ENCODE results near the gene HOXA7. TPM values are rescaled to one million over a fixed set of nuclear protein-coding genes. Genes with fewer than 3 reads are reported as not detected.

HOXA7 gene
- polyA plus RNA-seq, 1 donor from 2014 or later: 1.0 TPM

DNA sequence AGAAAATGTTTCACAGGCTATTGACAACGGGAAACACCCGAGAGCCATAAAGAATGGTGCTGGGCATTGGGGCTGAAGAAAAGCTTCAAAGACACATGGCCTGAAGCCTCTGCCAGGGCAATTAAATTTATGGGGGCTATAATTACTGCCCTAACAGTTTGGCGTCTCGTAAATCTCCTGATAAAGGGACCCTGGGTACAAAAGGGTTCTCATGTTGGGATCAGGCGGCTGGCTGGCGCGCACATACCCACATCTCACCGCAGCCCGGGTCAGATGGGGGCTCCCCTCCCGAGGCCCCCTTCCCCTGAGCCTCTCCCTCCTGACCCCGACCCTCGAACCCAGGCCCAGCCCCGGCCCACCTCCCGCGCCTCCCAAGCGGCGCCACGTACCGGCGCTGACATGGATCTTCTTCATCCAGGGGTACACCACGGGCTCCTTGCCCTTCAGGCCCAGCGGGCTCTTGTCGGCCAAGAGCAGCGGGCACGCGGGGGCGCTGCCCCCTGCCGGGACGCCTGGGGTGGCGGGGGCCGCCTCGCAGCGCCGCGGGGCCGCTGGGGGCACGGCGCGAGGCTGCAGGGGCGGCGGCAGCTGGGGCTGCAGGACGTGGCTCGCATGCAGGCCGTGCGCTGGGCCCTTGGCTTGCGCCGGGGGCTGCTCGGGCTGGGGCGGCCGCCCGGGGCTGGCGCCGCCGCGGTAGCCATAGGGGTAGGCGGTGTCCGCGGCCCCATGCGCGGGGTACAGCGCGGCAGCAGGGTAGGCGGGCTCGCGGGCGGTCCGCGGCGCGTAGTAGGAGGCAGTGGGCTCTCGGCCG, 26.5 kb downstream of the HOXA7 start:
- Mint-ChIP-seq H3K27me3 (peaks cover 24% of the 10 kb centered on the region), H3K9me3 (no peaks in the 10 kb centered on the region), H3K36me3 (no peaks in the 10 kb centered on the region), H3K27ac (peak overlapping the region in 1 of 3 donors; percentile 56), H3K4me3 (peak overlapping the region; percentile 24 to 45 (median 38)), H3K4me1 (peaks cover 1 to 4% (median 2%) of the 10 kb centered on the region in 3 donors)

DNA sequence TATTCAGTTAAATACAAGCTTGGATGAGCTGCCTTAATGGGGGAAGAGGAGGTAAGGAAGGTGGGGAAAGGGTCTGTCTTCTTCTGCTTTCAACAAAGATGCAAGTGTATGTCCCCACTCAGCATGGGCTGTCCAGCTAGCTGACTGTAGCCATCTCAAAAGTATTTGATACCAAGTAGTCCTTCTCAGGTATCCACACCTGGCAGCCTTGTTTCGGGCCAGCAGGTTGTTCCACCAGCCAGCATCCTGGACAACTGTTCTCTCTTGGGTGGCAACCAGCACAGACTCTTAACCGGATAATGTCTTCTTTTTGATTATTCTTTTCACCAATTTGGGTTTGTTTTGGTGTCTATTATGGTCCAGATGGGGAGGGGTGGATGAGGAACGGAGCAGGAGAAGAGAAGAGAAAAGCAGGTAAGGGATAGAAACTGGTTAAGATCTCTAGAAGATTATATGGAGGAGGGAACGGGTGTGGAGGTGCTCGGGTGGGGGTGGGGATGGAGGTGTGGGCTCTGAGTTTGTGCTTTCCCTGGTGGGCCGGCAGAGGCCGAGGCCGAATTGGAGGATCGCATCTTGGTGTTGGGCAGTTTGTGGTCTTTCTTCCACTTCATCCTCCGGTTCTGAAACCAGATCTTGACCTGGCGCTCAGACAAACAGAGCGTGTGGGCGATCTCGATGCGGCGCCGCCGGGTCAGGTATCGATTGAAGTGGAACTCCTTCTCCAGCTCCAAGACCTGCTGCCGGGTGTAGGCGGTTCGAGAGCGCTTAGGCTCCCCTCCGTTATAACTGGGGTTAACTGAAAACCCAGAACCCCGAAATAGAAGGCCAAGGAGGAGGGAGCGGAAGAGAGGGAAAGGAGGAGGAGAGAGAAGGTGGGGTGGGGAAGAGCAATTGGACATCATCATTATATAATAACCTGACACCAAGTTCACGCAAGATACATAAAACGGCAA, 27.4 kb downstream of the HOXA7 start:
- H3K4me1 Mint-ChIP-seq: peaks cover 0 to 4% (median 2%) of the 10 kb centered on the region in 3 donors
- H3K9me3 Mint-ChIP-seq: no peaks in the 10 kb centered on the region
- H3K36me3 Mint-ChIP-seq: no peaks in the 10 kb centered on the region
- peak overlapping the region in 1 of 3 donors; percentile 56 for H3K27ac Mint-ChIP-seq
- peak overlapping the region in 3 of 4 donors; percentile 35 to 72 (median 45) for H3K4me3 Mint-ChIP-seq
- peaks cover 23% of the 10 kb centered on the region for H3K27me3 Mint-ChIP-seq

DNA sequence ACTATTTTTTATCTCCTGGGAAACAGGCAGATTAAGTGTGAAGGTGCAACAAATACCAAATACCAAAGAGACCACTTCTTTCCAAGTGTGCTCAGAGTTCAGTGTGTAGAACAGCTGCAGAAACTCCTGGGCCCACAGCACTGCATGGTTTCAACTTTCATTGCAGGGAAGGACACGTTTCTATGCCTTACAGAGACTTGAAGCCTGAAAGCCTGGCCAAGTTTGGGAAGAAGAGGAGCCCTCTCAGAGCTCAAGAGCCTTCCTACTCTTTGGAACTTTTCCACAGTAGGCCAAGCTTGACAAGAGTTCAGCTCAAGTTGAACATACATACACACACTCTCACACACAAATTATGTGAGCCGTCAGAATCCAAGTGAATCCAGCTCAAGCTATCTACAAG, 28.4 kb downstream of the HOXA7 start:
- Mint-ChIP-seq H3K27ac (peak overlapping the region in 1 of 3 donors; percentile 6), H3K27me3 (peaks cover 19% of the 10 kb centered on the region), H3K4me1 (peaks cover 0 to 4% (median 2%) of the 10 kb centered on the region in 3 donors), H3K9me3 (no peaks in the 10 kb centered on the region), H3K36me3 (no peaks in the 10 kb centered on the region), H3K4me3 (peak overlapping the region in 1 of 4 donors; percentile 45)

DNA sequence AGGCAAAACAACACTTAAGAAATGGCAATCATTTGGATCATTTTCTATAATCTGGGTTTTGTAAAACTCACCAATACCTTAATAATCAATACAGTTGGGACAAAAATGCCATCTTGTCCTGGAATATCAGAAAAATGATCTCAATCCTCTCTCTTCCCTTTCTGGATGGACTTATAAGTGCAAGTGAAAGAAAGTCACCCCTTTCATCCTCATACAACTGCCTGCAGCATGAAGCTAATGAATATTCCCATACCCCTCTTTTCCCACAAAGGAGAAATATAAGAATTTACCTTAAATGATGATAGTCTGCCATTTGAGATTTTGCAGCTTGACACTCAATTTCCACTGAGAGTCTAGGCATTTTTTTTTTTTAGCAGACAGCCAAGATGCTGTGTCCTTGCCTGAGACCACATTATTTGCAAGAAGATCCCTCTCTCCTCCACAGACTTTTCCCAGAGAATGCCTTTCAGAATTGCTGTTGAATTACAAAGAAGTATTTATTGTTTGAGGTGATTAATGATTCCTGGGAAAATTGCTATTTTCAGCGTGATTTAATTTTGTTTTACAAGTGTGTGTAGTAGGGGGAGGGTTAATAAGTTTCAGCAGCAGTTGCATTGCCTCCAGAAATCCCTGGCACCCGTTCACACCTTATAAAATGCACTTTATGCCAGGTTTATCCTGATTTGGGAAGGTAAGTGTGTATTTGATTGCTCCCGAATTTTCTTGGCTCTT, 29.7 kb downstream of the HOXA7 start:
- H3K4me1 Mint-ChIP-seq: peaks cover 0 to 4% (median 2%) of the 10 kb centered on the region in 3 donors
- H3K4me3 Mint-ChIP-seq: peak overlapping the region in 1 of 4 donors; percentile 76
- H3K27ac Mint-ChIP-seq: peak overlapping the region in 1 of 3 donors; percentile 14
- peaks cover 13% of the 10 kb centered on the region for H3K27me3 Mint-ChIP-seq
- no peaks in the 10 kb centered on the region for H3K9me3 Mint-ChIP-seq
- peaks cover under 1% of the 10 kb centered on the region for H3K36me3 Mint-ChIP-seq

DNA sequence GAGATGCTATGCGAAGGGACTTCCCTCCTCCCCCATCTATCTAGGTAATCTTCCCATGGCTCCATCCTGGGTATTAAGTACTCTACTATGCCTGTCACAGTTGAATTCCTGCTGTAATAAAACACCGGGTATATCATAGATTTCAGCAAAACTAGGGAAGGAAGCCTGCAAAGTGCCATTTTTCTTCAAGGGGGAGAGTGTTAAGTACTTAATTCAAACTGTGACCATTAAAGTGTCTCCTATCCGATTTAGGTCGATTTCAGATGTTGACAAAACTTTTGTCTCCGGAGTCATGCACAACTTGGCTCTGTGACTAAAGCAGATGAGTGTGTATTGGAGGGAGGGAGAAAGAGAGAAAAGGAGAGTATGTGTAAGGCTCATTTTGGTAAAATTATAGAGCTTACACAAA, 30.5 kb downstream of the HOXA7 start:
- Mint-ChIP-seq H3K4me3 (no peak overlapping the region), H3K27ac (no peak overlapping the region), H3K36me3 (peaks cover 2% of the 10 kb centered on the region), H3K4me1 (peaks cover 0 to 4% (median 0%) of the 10 kb centered on the region in 3 donors), H3K9me3 (no peaks in the 10 kb centered on the region), H3K27me3 (peaks cover 13% of the 10 kb centered on the region)

DNA sequence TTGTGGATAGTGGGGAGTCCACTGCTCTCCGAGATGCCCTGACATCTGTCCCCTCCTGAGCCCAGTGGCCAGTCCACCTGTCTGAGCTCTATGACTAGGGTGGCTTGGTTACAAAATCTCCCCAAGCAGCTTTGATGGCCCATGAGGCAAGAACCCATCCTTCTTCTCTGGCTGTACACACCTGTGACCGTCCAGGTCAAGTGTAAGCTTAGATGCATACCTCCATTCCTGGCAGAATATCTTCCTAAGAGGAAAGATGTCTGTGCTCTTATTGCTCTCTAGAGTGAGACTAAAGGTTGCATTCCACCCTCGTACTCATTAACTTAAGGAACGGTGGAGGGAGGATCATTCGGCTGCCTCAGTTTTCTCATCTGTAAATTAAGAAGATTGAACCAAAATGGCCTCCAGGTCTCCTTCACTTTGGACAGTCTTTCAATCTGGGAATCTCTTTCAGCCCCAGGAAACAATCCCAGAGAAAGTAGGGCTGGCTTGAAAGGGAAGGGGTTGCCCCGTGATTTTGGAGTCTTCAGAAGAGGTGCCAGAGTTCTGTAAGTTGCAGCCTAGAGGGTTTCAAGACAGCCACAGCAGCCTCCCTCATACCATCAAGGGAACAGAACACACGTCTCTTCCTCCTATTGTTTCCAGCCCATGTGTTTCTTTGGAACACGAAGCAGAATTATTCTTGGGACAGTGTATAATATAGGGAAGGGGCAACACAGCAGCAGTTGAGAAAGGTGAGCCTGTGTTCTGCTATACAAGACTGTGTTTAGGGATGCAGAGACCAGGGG, 31.4 kb downstream of the HOXA7 start:
- H3K4me3 Mint-ChIP-seq: no peak overlapping the region
- H3K4me1 Mint-ChIP-seq: peaks cover 0 to 4% (median 0%) of the 10 kb centered on the region in 3 donors
- peaks cover 2% of the 10 kb centered on the region for H3K36me3 Mint-ChIP-seq
- peaks cover 13% of the 10 kb centered on the region for H3K27me3 Mint-ChIP-seq
- no peaks in the 10 kb centered on the region for H3K9me3 Mint-ChIP-seq
- H3K27ac Mint-ChIP-seq: no peak overlapping the region

DNA sequence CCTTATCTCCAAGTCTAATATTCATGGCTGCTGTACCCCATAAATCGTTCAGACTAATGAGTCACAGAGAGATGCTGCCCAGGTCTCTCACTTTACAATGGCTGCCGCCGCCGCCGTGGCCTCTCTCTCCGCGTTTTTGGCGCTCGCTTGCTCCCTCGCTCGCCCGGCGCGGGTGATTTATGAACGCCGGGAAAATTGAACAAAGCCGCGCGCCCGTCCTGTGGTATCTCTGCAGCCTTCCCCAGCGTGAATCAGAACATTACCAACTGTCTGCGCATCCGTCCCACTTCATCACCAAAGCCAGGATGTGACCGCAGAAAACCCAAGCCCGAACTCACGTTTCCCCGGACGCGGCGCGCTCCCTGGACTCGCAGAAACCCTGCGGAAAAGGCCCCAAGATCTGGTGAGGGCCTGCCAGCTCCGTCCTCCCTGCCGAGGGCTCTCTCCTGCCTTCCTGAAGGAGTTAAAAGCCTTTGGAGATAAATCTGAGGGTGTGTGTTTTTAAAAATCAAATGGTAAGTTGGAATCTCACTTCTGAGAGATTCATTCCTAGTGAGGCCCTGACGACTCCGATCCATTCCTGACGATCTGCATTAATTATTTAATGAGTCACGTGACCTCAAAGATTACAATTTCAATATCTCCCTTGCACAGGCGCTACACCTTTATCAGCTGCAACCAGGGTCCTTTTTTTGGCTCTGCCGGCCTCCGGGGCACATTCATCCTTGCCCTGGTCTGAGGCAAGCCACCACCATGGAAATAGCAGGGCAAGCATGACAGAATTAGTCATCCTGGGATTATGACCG, 32.2 kb downstream of the HOXA7 start:
- peaks cover 13% of the 10 kb centered on the region for H3K27me3 Mint-ChIP-seq
- peaks cover 2% of the 10 kb centered on the region for H3K36me3 Mint-ChIP-seq
- H3K4me3 Mint-ChIP-seq: no peak overlapping the region
- peaks cover 0 to 4% (median 0%) of the 10 kb centered on the region in 3 donors for H3K4me1 Mint-ChIP-seq
- no peak overlapping the region for H3K27ac Mint-ChIP-seq
- no peaks in the 10 kb centered on the region for H3K9me3 Mint-ChIP-seq

DNA sequence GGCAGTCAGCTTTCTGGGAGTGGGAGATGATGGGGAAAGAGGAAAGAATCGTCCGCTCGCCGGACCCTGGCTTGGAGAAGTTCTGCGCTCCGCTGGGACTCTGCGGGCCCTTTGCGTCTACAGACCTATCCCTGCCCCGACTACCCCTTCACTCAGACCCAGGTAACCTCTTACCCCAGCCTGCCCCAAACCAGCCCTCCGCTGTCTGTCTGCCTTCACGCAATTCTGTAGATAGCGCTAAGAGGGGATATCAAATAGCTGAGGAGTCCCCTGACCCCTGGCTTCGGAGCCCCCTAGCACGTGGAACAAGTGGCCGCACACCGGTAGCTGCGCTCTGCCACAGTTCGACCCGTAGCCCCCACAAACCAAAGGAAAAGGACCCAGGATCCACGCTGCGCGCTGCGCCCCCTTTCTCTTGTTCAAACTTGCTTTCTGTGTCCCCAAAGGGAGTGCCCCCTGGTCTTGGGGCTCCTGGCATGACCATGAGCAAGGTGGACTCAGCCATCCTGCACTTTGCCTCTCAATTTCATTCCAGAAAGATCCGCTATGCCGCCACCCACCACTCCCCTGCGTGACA, 32.9 kb downstream of the HOXA7 start:
- no peak overlapping the region for H3K4me3 Mint-ChIP-seq
- no peak overlapping the region for H3K27ac Mint-ChIP-seq
- peaks cover 2% of the 10 kb centered on the region for H3K36me3 Mint-ChIP-seq
- no peaks in the 10 kb centered on the region for H3K9me3 Mint-ChIP-seq
- peaks cover 13% of the 10 kb centered on the region for H3K27me3 Mint-ChIP-seq
- no peaks in the 10 kb centered on the region for H3K4me1 Mint-ChIP-seq

DNA sequence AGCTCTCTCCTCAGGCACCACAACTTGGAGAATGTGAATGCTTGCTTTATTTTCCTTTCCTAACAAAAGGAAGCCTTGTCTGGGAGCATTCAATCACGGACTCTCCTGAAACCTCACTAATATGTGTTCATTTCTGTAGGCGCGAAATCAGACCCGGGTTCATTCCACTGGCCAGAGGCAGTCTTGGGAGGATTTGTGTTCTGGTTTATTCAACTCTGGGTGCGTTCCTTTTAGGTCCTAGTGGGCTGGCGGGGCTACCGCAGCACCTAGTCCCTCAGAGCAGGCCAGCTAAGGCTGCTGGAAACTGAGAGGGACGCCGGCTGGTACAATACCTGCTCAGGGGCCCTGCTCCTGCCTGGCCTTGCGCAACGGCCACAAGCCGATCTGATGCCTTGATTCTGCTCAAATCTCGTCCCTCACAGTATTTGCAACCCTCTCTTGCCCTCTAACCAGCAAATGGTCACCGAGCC, 33.4 kb downstream of the HOXA7 start:
- Mint-ChIP-seq H3K27me3 (peaks cover 13% of the 10 kb centered on the region), H3K27ac (no peak overlapping the region), H3K4me1 (no peaks in the 10 kb centered on the region), H3K36me3 (peaks cover 2% of the 10 kb centered on the region), H3K9me3 (no peaks in the 10 kb centered on the region), H3K4me3 (no peak overlapping the region)

DNA sequence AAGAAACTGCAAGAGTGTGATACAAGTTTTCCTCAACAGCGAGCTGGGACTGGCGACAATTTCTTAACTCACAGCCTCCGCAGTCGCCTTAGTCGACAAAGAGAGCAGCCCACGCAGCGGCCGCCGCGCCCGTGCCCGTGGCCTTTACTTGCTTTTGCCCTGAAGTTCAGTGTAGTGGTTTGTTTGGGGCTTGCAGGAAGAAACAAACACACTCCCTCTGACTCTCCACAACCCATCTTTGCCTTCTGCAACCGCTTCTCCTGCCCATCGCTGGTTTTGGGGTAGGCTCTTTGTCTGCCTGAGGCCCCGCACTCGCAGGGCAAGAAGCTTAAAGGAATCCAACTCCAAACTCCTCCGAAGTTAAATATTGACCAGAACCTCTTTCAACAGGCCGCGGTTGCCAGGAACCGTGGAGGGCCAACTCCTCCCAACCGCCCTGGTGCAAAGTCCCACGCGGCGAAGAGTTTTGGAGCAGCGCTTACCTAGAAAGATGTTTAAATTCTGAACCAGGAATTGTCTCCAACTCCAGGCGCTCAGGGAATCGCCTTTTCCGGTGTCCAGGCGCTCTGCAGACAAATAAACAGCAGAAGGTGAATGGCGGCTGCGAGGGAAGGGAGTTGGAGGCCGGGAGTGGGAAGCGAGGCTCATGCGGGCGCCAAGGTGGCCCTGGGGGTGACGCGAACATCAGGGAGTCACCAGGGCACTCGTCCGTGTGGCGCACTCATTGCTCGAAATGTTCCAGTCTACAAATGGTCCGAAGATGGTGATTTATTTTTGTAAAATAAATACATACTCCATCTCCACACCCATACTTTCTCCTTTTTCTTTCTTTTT, 34.2 kb downstream of the HOXA7 start:
- Mint-ChIP-seq H3K4me3 (no peak overlapping the region), H3K4me1 (no peaks in the 10 kb centered on the region), H3K27me3 (peaks cover 13% of the 10 kb centered on the region), H3K9me3 (no peaks in the 10 kb centered on the region), H3K36me3 (peaks cover 2% of the 10 kb centered on the region), H3K27ac (no peak overlapping the region)

DNA sequence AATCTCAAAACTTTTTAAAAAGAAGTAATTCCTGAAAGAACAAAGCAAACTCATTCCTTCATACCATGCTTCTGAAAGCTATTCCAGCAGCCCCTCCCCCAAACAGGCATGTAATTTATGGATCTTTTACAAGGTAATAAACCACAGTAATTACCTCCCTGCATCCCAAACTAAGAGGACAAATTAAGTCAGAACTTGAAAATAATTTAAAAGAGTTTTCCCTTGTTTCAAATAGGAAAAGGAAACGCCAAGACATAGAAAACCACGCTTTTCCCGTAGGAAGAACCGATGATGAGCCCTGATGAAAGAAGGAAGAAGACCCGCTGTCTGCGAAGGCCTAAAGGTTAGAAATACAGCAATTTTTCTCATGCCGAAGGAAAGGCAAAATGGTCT, 34.8 kb downstream of the HOXA7 start:
- no peaks in the 10 kb centered on the region for H3K9me3 Mint-ChIP-seq
- peaks cover 13% of the 10 kb centered on the region for H3K27me3 Mint-ChIP-seq
- H3K4me1 Mint-ChIP-seq: no peaks in the 10 kb centered on the region
- H3K27ac Mint-ChIP-seq: no peak overlapping the region
- H3K4me3 Mint-ChIP-seq: no peak overlapping the region
- peaks cover 2% of the 10 kb centered on the region for H3K36me3 Mint-ChIP-seq

DNA sequence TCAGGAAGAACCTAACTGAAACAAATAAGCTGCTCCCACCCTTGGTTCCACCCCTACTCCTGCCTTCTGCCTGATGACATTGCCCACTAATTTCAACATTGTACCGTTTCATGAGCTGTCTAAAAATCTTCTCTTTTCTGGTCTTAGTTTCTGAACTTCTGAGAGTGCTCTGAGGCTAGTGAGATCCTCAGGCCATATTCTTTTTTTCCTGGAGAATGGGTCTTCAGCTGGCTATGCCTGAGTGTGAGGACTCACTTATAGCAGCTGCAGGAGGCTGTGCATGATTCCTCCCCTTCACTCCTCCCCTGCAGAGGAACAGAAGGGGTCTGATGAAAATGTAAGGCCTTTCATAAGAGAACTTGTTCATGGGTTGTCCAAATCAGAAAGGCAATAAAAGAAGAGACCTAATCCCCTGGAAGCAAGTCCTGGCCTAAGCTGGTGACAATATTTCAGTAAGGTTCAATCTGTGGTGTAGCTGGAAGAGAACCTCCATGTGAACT, 37.0 kb downstream of the HOXA7 start:
- no peaks in the 10 kb centered on the region for H3K9me3 Mint-ChIP-seq

More for the DNA sequence above, 37.0 kb downstream of the HOXA7 start:
- H3K27ac Mint-ChIP-seq: no peak overlapping the region
- peaks cover 2% of the 10 kb centered on the region for H3K36me3 Mint-ChIP-seq
- H3K27me3 Mint-ChIP-seq: peaks cover 7% of the 10 kb centered on the region
- H3K4me3 Mint-ChIP-seq: no peak overlapping the region
- no peaks in the 10 kb centered on the region for H3K4me1 Mint-ChIP-seq

Measured in IgD-negative memory B cell (primary cell).